Measurements from ENCODE around the gene CCDC73. TPM values are rescaled to one million over a fixed set of nuclear protein-coding genes. Genes with fewer than 3 reads are reported as not detected.
A peak's percentile ranks its signal among the peaks of the same experiment; 100 is the strongest.

The CCDC73 gene
- total RNA-seq, 1 donor from 2014 or later = not detected

GRCh38 chr11:32698579-32698978, 95.9 kb downstream of the CCDC73 start:
- FAIRE-seq (no peak), DNase-seq (ENCODE audit: low read depth) (no peak)
- H3K4me2 ChIP-seq (ENCODE audit: low read length) = no peak overlapping the region
- TF ChIP-seq EZH2 (IDR thresholded peaks at IDR 0.05; ENCODE audit: insufficient read depth, low read length) (no peak), CTCF (IDR thresholded peaks at IDR 0.05; ENCODE audit: insufficient read depth, low read depth, low read length) (no peak)
- H3K4me1 ChIP-seq (ENCODE audit: insufficient read depth, low read length) = no peaks in the 10 kb centered on the region
- Mint-ChIP-seq H3K4me1 (ENCODE audit: low read depth, unreplicated experiment) (no peaks in the 10 kb centered on the region), H3K4me3 (ENCODE audit: unreplicated experiment) (no peak overlapping the region), H3K27me3 (ENCODE audit: low read depth, unreplicated experiment) (no peaks in the 10 kb centered on the region), H3K9me3 (ENCODE audit: unreplicated experiment) (no peaks in the 10 kb centered on the region), H3K27ac (ENCODE audit: unreplicated experiment) (no peak overlapping the region), H3K36me3 (ENCODE audit: low read depth, unreplicated experiment) (no peaks in the 10 kb centered on the region)
- H3K27me3 ChIP-seq (ENCODE audit: insufficient read depth, low read length) = no peaks in the 10 kb centered on the region
- H3K4me3 ChIP-seq (ENCODE audit: insufficient read depth, low read depth, low read length) = no peak overlapping the region
- no peak overlapping the region for H3K9ac ChIP-seq (ENCODE audit: low read length)
- H3K27ac ChIP-seq (ENCODE audit: low read depth, low read length) = no peak overlapping the region
- H3K36me3 ChIP-seq (ENCODE audit: insufficient read depth, low read length) = no peaks in the 10 kb centered on the region
- H4K20me1 ChIP-seq (ENCODE audit: insufficient read depth, low read length) = no peaks in the 10 kb centered on the region
- no peak overlapping the region for H2AFZ ChIP-seq (ENCODE audit: low read depth, low read length)
- H3K9me3 ChIP-seq (ENCODE audit: insufficient read depth, low read depth, low read length) = no peaks in the 10 kb centered on the region
- H3K79me2 ChIP-seq (ENCODE audit: insufficient read depth, low read length) = no peaks in the 10 kb centered on the region

GRCh38 chr11:32671051-32671450, 123.4 kb downstream of the CCDC73 start:
- Histone ChIP-seq H3K9ac (ENCODE audit: low read length) (no peak overlapping the region), H2AFZ (ENCODE audit: low read depth, low read length) (no peak overlapping the region), H4K20me1 (ENCODE audit: insufficient read depth, low read length) (no peaks in the 10 kb centered on the region), H3K27me3 (ENCODE audit: insufficient read depth, low read length) (no peaks in the 10 kb centered on the region), H3K27ac (ENCODE audit: low read depth, low read length) (no peak overlapping the region), H3K4me3 (ENCODE audit: insufficient read depth, low read depth, low read length) (no peak overlapping the region), H3K4me1 (ENCODE audit: insufficient read depth, low read length) (no peaks in the 10 kb centered on the region), H3K9me3 (ENCODE audit: insufficient read depth, low read depth, low read length) (no peaks in the 10 kb centered on the region), H3K79me2 (ENCODE audit: insufficient read depth, low read length) (no peaks in the 10 kb centered on the region), H3K4me2 (ENCODE audit: low read length) (no peak overlapping the region), H3K36me3 (ENCODE audit: insufficient read depth, low read length) (no peaks in the 10 kb centered on the region)
- Mint-ChIP-seq H3K4me3 (ENCODE audit: unreplicated experiment) (no peak overlapping the region), H3K9me3 (ENCODE audit: unreplicated experiment) (peaks cover 5% of the 10 kb centered on the region), H3K27me3 (ENCODE audit: low read depth, unreplicated experiment) (no peaks in the 10 kb centered on the region), H3K4me1 (ENCODE audit: low read depth, unreplicated experiment) (no peaks in the 10 kb centered on the region), H3K36me3 (ENCODE audit: low read depth, unreplicated experiment) (no peaks in the 10 kb centered on the region), H3K27ac (ENCODE audit: unreplicated experiment) (no peak overlapping the region)
- TF ChIP-seq CTCF (IDR thresholded peaks at IDR 0.05; ENCODE audit: insufficient read depth, low read depth, low read length) (no peak), EZH2 (IDR thresholded peaks at IDR 0.05; ENCODE audit: insufficient read depth, low read length) (no peak)
- DNase-seq (ENCODE audit: low read depth) (no peak), FAIRE-seq (no peak)

- Mint-ChIP-seq H3K27me3 (ENCODE audit: low read depth, unreplicated experiment) (peaks cover 6% of the 10 kb centered on the region), H3K4me1 (ENCODE audit: low read depth, unreplicated experiment) (peaks cover 7% of the 10 kb centered on the region), H3K27ac (ENCODE audit: unreplicated experiment) (no peak overlapping the region), H3K9me3 (ENCODE audit: unreplicated experiment) (peaks cover 5% of the 10 kb centered on the region), H3K36me3 (ENCODE audit: low read depth, unreplicated experiment) (no peaks in the 10 kb centered on the region), H3K4me3 (ENCODE audit: unreplicated experiment) (no peak overlapping the region)
- Histone ChIP-seq H3K4me3 (ENCODE audit: insufficient read depth, low read depth, low read length) (no peak overlapping the region), H3K9me3 (ENCODE audit: insufficient read depth, low read depth, low read length) (no peaks in the 10 kb centered on the region), H3K27me3 (ENCODE audit: insufficient read depth, low read length) (no peaks in the 10 kb centered on the region), H3K27ac (ENCODE audit: low read depth, low read length) (no peak overlapping the region), H3K4me1 (ENCODE audit: insufficient read depth, low read length) (peaks cover 10% of the 10 kb centered on the region), H3K36me3 (ENCODE audit: insufficient read depth, low read length) (no peaks in the 10 kb centered on the region), H3K79me2 (ENCODE audit: insufficient read depth, low read length) (no peaks in the 10 kb centered on the region), H3K9ac (ENCODE audit: low read length) (no peak overlapping the region), H4K20me1 (ENCODE audit: insufficient read depth, low read length) (no peaks in the 10 kb centered on the region), H2AFZ (ENCODE audit: low read depth, low read length) (no peak overlapping the region), H3K4me2 (ENCODE audit: low read length) (no peak overlapping the region)
- TF ChIP-seq CTCF (IDR thresholded peaks at IDR 0.05; ENCODE audit: insufficient read depth, low read depth, low read length) (peak; percentile 11), EZH2 (IDR thresholded peaks at IDR 0.05; ENCODE audit: insufficient read depth, low read length) (no peak)
- DNase-seq (ENCODE audit: low read depth) (no peak), FAIRE-seq (no peak)
Measured at GRCh38 chr11:32659672-32660071, 134.8 kb downstream of the CCDC73 start.
